NCI-H2227 treated with DMSO at 0.1 percent for 48 hours (cell line): Measurements from ENCODE around the gene PLCB2.

Experiments
- DNase-seq: peaks from one replicate; lab custom pipeline; 2025; lab: John Stamatoyannopoulos, UW

Gene PLCB2, protein sequence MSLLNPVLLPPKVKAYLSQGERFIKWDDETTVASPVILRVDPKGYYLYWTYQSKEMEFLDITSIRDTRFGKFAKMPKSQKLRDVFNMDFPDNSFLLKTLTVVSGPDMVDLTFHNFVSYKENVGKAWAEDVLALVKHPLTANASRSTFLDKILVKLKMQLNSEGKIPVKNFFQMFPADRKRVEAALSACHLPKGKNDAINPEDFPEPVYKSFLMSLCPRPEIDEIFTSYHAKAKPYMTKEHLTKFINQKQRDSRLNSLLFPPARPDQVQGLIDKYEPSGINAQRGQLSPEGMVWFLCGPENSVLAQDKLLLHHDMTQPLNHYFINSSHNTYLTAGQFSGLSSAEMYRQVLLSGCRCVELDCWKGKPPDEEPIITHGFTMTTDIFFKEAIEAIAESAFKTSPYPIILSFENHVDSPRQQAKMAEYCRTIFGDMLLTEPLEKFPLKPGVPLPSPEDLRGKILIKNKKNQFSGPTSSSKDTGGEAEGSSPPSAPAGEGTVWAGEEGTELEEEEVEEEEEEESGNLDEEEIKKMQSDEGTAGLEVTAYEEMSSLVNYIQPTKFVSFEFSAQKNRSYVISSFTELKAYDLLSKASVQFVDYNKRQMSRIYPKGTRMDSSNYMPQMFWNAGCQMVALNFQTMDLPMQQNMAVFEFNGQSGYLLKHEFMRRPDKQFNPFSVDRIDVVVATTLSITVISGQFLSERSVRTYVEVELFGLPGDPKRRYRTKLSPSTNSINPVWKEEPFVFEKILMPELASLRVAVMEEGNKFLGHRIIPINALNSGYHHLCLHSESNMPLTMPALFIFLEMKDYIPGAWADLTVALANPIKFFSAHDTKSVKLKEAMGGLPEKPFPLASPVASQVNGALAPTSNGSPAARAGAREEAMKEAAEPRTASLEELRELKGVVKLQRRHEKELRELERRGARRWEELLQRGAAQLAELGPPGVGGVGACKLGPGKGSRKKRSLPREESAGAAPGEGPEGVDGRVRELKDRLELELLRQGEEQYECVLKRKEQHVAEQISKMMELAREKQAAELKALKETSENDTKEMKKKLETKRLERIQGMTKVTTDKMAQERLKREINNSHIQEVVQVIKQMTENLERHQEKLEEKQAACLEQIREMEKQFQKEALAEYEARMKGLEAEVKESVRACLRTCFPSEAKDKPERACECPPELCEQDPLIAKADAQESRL

GRCh38 chr15:40307421-40308211 is at the start of gene PLCB2:
Gene PLCB2 (minus strand): TSS chr15:40307935. CDS start chr15:40307672, 263 bp downstream.
- DNase-seq, result no peak

GRCh38 chr15:40357246-40357645 is 49.5 kb upstream of the PLCB2 start:
- no peak for DNase-seq

GRCh38 chr15:40355976-40356585 is 48.3 kb upstream of the PLCB2 start:
- DNase-seq, result no peak

DNA sequence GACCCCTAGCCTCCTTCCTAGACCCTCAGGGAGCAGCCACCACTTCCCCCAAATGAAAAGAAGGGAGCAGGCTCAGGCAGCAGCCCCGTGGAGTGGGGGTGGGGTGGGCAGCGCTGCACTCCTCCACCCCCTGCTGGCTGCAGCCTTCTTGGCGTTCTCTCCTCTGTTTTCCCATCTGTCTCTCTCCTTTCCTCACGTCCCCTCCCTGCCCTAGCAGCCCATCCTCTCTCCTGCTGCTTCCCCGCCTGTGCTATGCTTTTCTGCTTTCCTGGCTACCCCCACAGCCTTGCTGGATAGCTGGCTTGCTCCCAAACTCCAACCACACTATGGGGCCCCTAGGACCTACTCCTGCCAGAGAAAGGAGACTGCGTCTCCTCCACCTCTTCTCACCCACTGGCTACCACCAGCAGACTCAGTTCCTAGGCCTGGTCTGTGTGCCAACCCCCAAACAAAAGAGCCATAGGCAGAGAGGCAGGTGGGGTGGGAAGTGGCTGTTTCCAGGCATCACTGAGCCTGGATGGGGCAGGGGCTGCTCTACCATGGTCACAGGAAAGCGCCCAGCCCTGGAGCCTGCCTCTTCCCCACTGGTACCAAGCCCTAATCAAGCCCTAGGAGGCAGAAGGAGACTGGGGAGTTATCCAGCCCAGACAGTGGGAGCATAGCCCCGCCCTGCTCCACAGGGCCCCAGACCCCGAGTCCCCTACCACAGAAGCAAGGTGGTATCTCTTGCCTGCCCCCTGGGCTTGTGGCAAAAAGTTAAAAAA is 46.9 kb upstream of the PLCB2 start:
- peak; percentile 54 for DNase-seq

GRCh38 chr15:40353697-40354096 is 46.0 kb upstream of the PLCB2 start:
- no peak for DNase-seq

- DNase-seq, result no peak
Observed at GRCh38 chr15:40352281-40352901, 44.7 kb upstream of the PLCB2 start.

DNA sequence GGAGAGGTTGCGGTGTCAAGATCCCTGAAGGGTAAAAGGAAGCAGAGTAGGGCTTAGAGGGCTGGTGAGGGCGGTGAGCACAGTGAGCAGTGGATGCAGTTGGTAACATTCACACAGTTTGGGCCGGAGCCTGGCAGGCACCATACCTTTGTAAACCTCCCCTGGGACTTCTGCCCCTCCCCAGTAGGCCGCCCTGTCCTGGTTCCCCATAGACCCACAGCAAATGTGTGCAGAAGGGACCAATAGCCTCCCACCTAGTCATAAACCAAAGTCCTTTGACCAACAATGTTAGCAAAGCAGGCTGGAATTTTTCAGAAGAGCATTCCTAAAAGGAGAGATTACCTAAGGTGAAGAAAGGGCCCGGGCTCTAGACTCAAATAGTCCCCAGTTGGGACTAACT is 41.4 kb upstream of the PLCB2 start:
- DNase-seq, result no peak

- no peak for DNase-seq
Observed at GRCh38 chr15:40348474-40348870, 40.7 kb upstream of the PLCB2 start.

GRCh38 chr15:40347559-40348473 is 40.1 kb upstream of the PLCB2 start:
- no peak for DNase-seq

GRCh38 chr15:40346579-40347558 is 39.1 kb upstream of the PLCB2 start:
- DNase-seq, result no peak

DNA sequence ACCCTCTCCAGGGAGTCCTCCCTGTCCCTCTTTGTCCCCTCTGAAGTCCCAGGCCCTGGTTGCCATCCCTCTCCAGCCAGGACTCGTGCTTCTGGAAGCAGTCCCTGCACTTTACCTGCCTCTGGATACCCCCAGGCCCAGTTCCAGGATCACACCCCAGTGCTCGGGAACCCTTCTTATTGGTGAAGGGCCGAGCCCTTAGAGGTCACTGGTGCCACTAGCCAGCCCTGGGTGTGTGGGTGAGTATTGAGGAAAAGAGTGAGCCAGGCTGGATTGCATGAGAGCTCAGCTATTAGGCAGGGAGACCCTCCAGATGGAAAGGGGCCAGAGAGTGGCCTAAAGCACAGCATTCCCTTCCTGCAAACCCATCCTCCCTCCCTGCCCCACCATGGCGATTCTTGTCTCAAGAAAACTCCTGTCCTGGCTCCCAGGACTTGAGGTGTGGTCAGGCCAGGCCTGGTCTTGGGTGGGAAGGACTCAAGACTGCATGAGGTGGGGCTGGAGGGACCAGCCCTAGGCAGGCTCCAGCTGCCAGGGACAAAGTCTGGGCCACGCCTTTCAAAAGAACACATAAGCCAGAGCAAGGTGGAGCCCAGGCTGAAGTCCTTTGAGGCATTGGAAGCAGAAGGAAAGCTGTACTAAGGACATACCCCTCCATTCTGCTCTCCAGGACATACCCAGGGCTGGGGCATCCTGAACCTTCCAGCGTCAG is 38.3 kb upstream of the PLCB2 start:
- DNase-seq, result no peak

DNA sequence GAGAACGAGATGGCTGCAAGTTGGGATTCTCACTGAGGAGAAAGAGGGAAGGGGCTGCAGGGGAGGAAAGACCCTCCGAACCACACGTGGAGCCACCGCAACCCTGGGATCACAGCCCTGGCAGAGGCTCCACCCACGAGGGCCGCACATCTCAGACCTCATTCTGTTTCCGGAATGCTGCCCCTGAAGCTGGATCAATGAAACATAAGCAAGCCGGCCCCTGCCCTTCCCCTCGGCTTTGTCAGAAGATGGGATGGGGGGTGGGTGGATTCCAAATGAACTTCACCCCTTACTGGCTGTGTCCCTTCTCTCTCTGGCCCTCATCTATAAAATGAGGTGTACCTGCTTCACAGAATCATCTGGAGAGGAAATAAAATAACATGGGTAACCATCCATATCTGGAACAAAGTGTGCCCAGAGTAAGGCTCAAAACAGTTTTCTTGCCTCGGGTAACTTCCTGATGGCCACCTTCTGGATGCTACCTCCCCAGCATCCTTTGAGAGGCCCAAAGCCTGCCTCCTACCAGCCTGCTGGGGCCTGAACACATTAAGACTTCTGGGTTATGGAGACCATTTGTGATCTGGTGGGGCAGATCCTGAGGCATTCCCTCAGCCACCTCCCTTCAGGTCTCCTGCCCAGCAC is 37.6 kb upstream of the PLCB2 start:
- no peak for DNase-seq

- no peak for DNase-seq
Observed at GRCh38 chr15:40344631-40345120, 36.9 kb upstream of the PLCB2 start.

GRCh38 chr15:40344217-40344616 is 36.5 kb upstream of the PLCB2 start:
- DNase-seq, result no peak

- no peak for DNase-seq
Observed at GRCh38 chr15:40343512-40343911, 35.8 kb upstream of the PLCB2 start.
